K562 (cell line): ENCODE data around the gene NBDY. TPM values are rescaled to one million over a fixed set of nuclear protein-coding genes. Genes with fewer than 3 reads are reported as not detected.
A peak's percentile ranks its signal among the peaks of the same experiment; 100 is the strongest.

Experiments
- ATAC-seq: fragments of 200-7000 bp; cut with Tn5 transposase; 3 replicates; pipeline ENCODE4 v1.9.1; 2020; ENCODE audit warnings: moderate library complexity
- BruUV-seq: library from RNA; stranded (reverse); fragments of 400-500 nt; replicated peaks from 2 replicates; lab custom pipeline; 2021; lab: Mats Ljungman, UMichigan
- CTCF ChIA-PET: fragments of 300-600 bp; formaldehyde crosslinking; extraction: SDS; loops from one replicate; lab custom pipeline; 2021; ENCODE audit warnings: low intra/inter-chr PET ratio; lab: Yijun Ruan, JAX
- POLR2A ChIA-PET: fragments of 300-600, 350-650 bp; sonication (Branson Sonifier 250); formaldehyde crosslinking; extraction: SDS; loops from one replicate; lab custom pipeline; 2021; ENCODE audit warnings: antibody characterized with exemption, inconsistent platforms; lab: Yijun Ruan, JAX
- DNase-seq, 4 experiments: peaks; one replicate each; pipeline versions ENCODE4 v3.0.0 to v3.0.0-alpha.2; 2011 to 2018; ENCODE audit warnings: low spot score in 3 of 4, mixed read lengths in 3 of 4; ENCODE audit errors: extremely low read depth in 1 of 4
- FAIRE-seq: peaks from 2 replicates; lab custom pipeline; 2011; peaks lifted over from hg19 to GRCh38; lab: Jason Lieb, UNC
- H2AFZ ChIP-seq: 2 replicates; pipeline ENCODE4 v1.6.0; 2011; ENCODE audit warnings: low read depth, low read length, control low read depth, inconsistent platforms
- H3K27ac ChIP-seq: fragments of 200-600 bp; 3 replicates; pipeline ENCODE4 v1.8.0; 2011; ENCODE audit warnings: low read depth, mild to moderate bottlenecking, control low read depth, inconsistent platforms, low read length, moderate library complexity, mixed read lengths; ENCODE audit errors: extremely low read depth
- H3K27me3 ChIP-seq, 2 experiments: fragments of 300-600 bp in 1 of 2; 2 replicates in 1 of 2; 3 replicates in 1 of 2; pipeline versions ENCODE4 v1.6.0 to v1.8.0; 2011; ENCODE audit warnings: inconsistent platforms in 2 of 2, low read length in 2 of 2, mild to moderate bottlenecking in 1 of 2, mixed read lengths in 1 of 2, moderate library complexity in 1 of 2; ENCODE audit not compliant: control insufficient read depth in 2 of 2, insufficient read depth in 2 of 2
- H3K36me3 ChIP-seq: fragments of 300-600 bp; 3 replicates; pipeline ENCODE4 v1.8.0; 2011; ENCODE audit warnings: mild to moderate bottlenecking, low read length, inconsistent platforms; ENCODE audit not compliant: control insufficient read depth, insufficient read depth
- H3K4me1 ChIP-seq, 2 experiments: fragments of 200-600 bp in 1 of 2; replicated peaks in 1 of 2; 2 replicates in 1 of 2; 3 replicates in 1 of 2; pipeline versions ENCODE4 v1.5.1 to v1.8.0; 2011; ENCODE audit warnings: inconsistent platforms in 2 of 2, low read length in 2 of 2, mild to moderate bottlenecking in 1 of 2, mixed read lengths in 1 of 2, moderate library complexity in 1 of 2; ENCODE audit not compliant: control insufficient read depth in 2 of 2, insufficient read depth in 2 of 2
- H3K4me2 ChIP-seq: 2 replicates; pipeline ENCODE4 v1.6.1; 2011; ENCODE audit warnings: low read length, control low read depth, inconsistent platforms, mixed read lengths; ENCODE audit not compliant: insufficient read depth
- H3K4me3 ChIP-seq: fragments of 200-600 bp; sonication (generic), shearing (Covaris generic); 2 replicates; pipeline ENCODE4 v1.5.1; 2016; ENCODE audit warnings: control low read depth, inconsistent platforms
- H3K79me2 ChIP-seq: fragments of 200-600 bp; 3 replicates; pipeline ENCODE4 v1.8.0; 2011; ENCODE audit warnings: low read length, inconsistent platforms; ENCODE audit not compliant: control insufficient read depth, insufficient read depth
- H3K9ac ChIP-seq, 2 experiments: 2 replicates each; pipeline versions ENCODE4 v1.6.0 to v1.6.1; 2011; ENCODE audit warnings: low read depth in 2 of 2, low read length in 2 of 2, control low read depth in 1 of 2, inconsistent platforms in 1 of 2, mild to moderate bottlenecking in 1 of 2, mixed read lengths in 1 of 2; ENCODE audit not compliant: insufficient read depth in 1 of 2
- H3K9me1 ChIP-seq: one replicate; pipeline ENCODE4 v1.6.0; 2011; ENCODE audit warnings: inconsistent platforms, mild to moderate bottlenecking, low read length, moderate library complexity; ENCODE audit not compliant: control insufficient read depth, insufficient read depth
- H3K9me3 ChIP-seq: replicated peaks from 2 replicates; pipeline ENCODE4 v1.5.1; 2011; ENCODE audit warnings: low read depth, low read length, inconsistent platforms; ENCODE audit not compliant: control insufficient read depth, insufficient read depth
- H4K20me1 ChIP-seq: replicated peaks from 2 replicates; pipeline ENCODE4 v1.6.1; 2011; ENCODE audit warnings: low read length, inconsistent platforms, mixed read lengths; ENCODE audit not compliant: control insufficient read depth, insufficient read depth
- PRMT5 ChIP-seq: sonication (generic); formaldehyde crosslinking; IDR thresholded peaks from 2 replicates; pipeline ENCODE4 v1.5.0; 2020; ENCODE audit warnings: missing genetic modification reagents
- WGBS: fragments of 100-300 bp; shearing (Covaris generic); methylation state at CpG from one replicate; pipeline ENCODE4 v1.1.6; 2016; ENCODE audit warnings: low coverage, mixed read lengths; ENCODE audit not compliant: insufficient coverage; ENCODE audit errors: missing lambda C conversion rate; 5-methylcytosine and 5-hydroxymethylcytosine counted together
- in situ Hi-C: fragments of 300-500 bp; cut with MboI; formaldehyde crosslinking; loops from 4 replicates; pipeline ENCODE4 v1.15.0; 2018; ENCODE audit warnings: inconsistent platforms, mixed read lengths
- intact Hi-C: fragments of 100-400 bp; cut with micrococcal nuclease; formaldehyde crosslinking; loops from 2 replicates; pipeline ENCODE4 v1.14.2; 2022
- polyA plus RNA-seq, 8 experiments: library from polyadenylated mRNA; depleted of rRNA in 4 of 8; stranded (reverse) in 5 of 8; unstranded in 3 of 8; fragments of >200 nt; fragmentation: Nextera tagmentation in 2 of 8; fragmentation: Illumina TruSeq in 1 of 8; extraction: Ambion mirVana in 2 of 8; extraction: Trizol in 1 of 8; gene quantifications; 2 replicates each; pipeline versions ENCODE4 v1.2.1 to v1.2.3, GENCODE V29; 2011 to 2014; ENCODE audit warnings: inconsistent platforms in 1 of 8, missing spikeins in 1 of 8
- total RNA-seq, 7 experiments: library from RNA; depleted of rRNA in 6 of 7; stranded (reverse); fragments of >200 nt in 6 of 7; fragmentation: Illumina TruSeq in 2 of 7; extraction: Trizol in 2 of 7; gene quantifications; 2 replicates each; pipeline versions ENCODE4 v1.2.1 to v1.2.3, GENCODE V29; 2011 to 2021; ENCODE audit warnings: low replicate concordance in 1 of 7
- TF ChIP-seq, protein P1 (sequence below): IDR thresholded peaks from 2 replicates; pipeline ENCODE4 v1.6.1; 2016; ENCODE audit warnings: missing genetic modification characterization, missing compliant biosample characterization

Gene NBDY
- total and polyA plus RNA-seq, 9 of the 15 experiments (the other 6 are each of a cell fraction or from before 2014, with no cell fraction given), result 1.00 to 24.7 (median 7.0) TPM

GRCh38 chrX:56762220-56762619 lies 33.2 kb downstream of the NBDY start:
- no peaks in the 10 kb centered on the region for H4K20me1 ChIP-seq
- H3K27me3 ChIP-seq, result no peaks in the 10 kb centered on the region; a peak in 1 of 5 replicates
- no peak overlapping the region for H3K4me3 ChIP-seq
- ChIA-PET POLR2A (interaction anchor here (0.9 kb wide), 1 partner anchor 213 kb away, joined by 5 read pairs; no protein-coding TSS in a partner anchor), CTCF (no interaction called here)
- intact Hi-C loops, result no loop called here
- ATAC-seq (no peak), DNase-seq (no peak), FAIRE-seq (no peak)
- H3K27ac ChIP-seq, result no peak overlapping the region
- H3K4me2 ChIP-seq, result no peak overlapping the region
- in situ Hi-C loops, result no loop called here
- no CpG with 5 or more reads among the region's 3 CpGs for WGBS
- TF ChIP-seq, protein P1, sequence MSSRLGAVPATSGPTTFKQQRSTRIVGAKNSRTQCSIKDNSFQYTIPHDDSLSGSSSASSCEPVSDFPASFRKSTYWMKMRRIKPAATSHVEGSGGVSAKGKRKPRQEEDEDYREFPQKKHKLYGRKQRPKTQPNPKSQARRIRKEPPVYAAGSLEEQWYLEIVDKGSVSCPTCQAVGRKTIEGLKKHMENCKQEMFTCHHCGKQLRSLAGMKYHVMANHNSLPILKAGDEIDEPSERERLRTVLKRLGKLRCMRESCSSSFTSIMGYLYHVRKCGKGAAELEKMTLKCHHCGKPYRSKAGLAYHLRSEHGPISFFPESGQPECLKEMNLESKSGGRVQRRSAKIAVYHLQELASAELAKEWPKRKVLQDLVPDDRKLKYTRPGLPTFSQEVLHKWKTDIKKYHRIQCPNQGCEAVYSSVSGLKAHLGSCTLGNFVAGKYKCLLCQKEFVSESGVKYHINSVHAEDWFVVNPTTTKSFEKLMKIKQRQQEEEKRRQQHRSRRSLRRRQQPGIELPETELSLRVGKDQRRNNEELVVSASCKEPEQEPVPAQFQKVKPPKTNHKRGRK (tag), result 0 out of 2 replicates have a peak, but pooled peaks have one; percentile 37
- no peak for TF ChIP-seq PRMT5 (CRISPR knock-in tag)
- peaks cover 0 to 3% of the 10 kb centered on the region in 2 experiments; a peak in 2 of 5 replicates for H3K4me1 ChIP-seq
- H3K9me3 ChIP-seq, result no peaks in the 10 kb centered on the region
- BruUV-seq, result no TSS peak
- no peak overlapping the region for H2AFZ ChIP-seq
- no peak overlapping the region for H3K9ac ChIP-seq
- no peaks in the 10 kb centered on the region for H3K36me3 ChIP-seq
- H3K79me2 ChIP-seq, result no peaks in the 10 kb centered on the region
- no peaks in the 10 kb centered on the region for H3K9me1 ChIP-seq
